Astrocyte (in vitro differentiated cells and primary cell): ENCODE measurements around the gene DMC1.

Source experiments
- EZH2 ChIP-seq: IDR thresholded peaks from 2 replicates; pipeline ENCODE4 v1.6.1; 2012; ENCODE audit warnings: mild to moderate bottlenecking, low read length, inconsistent platforms; ENCODE audit not compliant: insufficient read depth
- TF ChIP-seq, protein P1 (sequence below): IDR thresholded peaks from 2 replicates; pipeline ENCODE4 v1.5.1; 2011; ENCODE audit warnings: low read depth, mild to moderate bottlenecking, inconsistent platforms, low read length, moderate library complexity; ENCODE audit not compliant: insufficient read depth

DNA sequence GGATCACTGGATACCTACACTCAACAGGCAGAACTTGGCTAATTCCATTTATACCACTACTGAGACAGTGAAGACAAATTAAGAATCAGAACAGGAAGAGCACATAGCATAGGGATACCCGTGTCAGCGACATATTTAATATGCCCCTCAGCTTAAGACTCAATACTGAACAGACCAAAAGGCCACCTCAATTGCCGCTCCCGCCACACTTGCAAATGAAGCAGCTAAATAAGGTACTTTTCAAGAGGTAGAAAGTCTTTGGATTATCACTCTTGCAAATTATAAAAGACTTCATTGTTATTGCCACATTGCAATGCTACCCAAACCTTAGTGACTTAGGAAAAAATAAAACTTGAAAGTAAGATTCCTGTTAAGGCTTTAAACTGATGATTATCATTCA lies 67.0 kb downstream of the DMC1 start:
- TF ChIP-seq EZH2, result no peak
- TF ChIP-seq, protein P1, sequence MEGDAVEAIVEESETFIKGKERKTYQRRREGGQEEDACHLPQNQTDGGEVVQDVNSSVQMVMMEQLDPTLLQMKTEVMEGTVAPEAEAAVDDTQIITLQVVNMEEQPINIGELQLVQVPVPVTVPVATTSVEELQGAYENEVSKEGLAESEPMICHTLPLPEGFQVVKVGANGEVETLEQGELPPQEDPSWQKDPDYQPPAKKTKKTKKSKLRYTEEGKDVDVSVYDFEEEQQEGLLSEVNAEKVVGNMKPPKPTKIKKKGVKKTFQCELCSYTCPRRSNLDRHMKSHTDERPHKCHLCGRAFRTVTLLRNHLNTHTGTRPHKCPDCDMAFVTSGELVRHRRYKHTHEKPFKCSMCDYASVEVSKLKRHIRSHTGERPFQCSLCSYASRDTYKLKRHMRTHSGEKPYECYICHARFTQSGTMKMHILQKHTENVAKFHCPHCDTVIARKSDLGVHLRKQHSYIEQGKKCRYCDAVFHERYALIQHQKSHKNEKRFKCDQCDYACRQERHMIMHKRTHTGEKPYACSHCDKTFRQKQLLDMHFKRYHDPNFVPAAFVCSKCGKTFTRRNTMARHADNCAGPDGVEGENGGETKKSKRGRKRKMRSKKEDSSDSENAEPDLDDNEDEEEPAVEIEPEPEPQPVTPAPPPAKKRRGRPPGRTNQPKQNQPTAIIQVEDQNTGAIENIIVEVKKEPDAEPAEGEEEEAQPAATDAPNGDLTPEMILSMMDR, result no peak
